Amygdala (tissue), 56 donors: ENCODE results near the gene HCST.
"Not testable (repeated sequence)": the region's sequence is repeated elsewhere in the genome, so short reads cannot be mapped to it uniquely, and the experiment has no call there.

Experiments
- DNase-seq, 56 donors: peaks; one replicate each; lab custom pipeline; 2025; lab: John Stamatoyannopoulos, UW

The HCST gene

GRCh38 chr19:35874392-35874930 is 27.9 kb upstream of the HCST start:
- DNase-seq = no peak

GRCh38 chr19:35879068-35879467 is 23.3 kb upstream of the HCST start:
- no peak for DNase-seq

GRCh38 chr19:35879770-35880317 is 22.5 kb upstream of the HCST start:
- DNase-seq = peak in 52 of 56 donors; percentile 13 to 87 (median 58)

GRCh38 chr19:35882114-35882832 is 20.1 kb upstream of the HCST start:
- peak in 14 of 56 donors; percentile 6 to 80 (median 30) for DNase-seq

- no peak for DNase-seq
Observed at GRCh38 chr19:35883882-35884281, 18.4 kb upstream of the HCST start.

GRCh38 chr19:35885225-35885738 is 17.0 kb upstream of the HCST start:
- DNase-seq = no peak

GRCh38 chr19:35885904-35886303 is 16.4 kb upstream of the HCST start:
- DNase-seq = no peak

DNA sequence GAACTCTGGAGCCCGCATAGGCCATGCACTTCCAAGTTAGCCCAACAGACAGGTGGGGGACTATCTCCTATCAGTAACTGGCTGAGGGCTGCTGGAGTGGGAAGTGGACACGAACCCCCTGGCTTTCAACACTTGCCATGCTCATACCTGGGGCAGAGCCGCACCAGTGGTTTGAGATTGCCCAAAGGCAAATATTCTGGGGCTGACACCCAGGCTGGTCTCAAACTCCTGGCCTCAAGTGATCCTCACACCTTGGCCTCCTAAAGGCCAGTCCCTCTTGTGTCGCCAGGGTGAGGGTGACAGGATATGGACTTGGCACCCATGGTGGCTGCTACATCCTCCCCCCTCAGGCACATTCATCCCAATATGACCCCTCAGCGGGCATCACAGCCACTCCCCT is 15.1 kb upstream of the HCST start:
- DNase-seq = no peak

GRCh38 chr19:35888398-35888797 is 13.9 kb upstream of the HCST start:
- no peak for DNase-seq

GRCh38 chr19:35889370-35890112 is 12.8 kb upstream of the HCST start:
- peak in 1 of 56 donors; percentile 53 for DNase-seq

GRCh38 chr19:35890113-35890650 is 12.1 kb upstream of the HCST start:
- no peak for DNase-seq

GRCh38 chr19:35891819-35892218 is 10.5 kb upstream of the HCST start:
- DNase-seq = not testable (repeated sequence)

DNA sequence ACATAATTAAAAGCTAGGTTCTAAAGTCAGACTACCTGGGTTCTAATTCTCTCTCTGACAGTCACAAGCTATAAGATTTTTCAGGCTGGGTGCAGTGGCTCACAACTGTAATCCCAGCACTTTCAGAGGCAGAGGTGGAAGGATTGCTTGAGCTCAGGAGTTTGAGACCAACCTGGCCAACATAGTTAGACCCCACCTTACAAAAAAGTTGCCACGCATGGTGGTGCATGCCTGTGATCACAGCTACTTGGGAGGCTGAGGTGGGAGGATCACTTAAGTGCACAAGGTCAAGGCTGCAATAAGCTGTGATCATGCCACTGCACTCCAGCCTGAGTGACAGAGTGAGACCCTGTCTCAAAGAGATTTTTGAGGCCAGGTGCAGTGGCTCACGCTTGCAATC is 8.0 kb upstream of the HCST start:
- DNase-seq = no peak

DNA sequence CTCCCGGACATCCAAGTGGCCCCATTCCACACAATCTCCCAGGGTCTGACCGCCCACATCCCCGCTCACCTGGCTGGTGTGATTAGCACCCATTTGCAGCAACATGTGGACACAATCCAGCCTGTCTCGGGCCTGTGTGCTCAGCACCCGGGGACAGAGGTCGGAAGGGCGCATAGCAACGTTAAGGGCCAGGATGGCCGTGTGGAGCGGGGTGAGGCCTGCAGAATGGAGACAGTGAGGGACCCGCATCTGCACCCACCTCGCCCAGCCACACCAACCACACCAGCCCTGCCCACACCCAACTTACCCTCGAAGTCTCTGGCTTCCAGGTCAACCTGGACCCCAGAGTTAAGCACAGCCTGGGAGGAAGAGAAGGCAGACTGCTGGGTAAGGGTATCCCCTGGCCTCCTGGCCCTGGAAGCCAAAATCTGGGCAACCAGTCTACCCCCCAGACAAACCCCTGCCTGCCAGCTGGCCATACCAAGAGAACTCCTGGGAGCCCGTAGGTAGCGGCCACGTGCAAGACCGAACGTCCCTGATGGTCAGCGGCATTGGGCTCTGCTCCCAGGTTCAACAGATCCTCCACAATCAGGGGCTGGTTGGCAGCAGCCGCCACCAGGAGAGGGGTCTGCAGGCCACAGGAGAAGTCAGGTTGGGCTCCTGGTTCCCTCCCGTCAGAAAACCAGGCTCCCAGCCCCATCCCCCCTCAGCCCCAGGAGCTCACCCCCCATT is 6.3 kb upstream of the HCST start:
- no peak for DNase-seq

- no peak for DNase-seq
Observed at GRCh38 chr19:35896643-35897040, 5.7 kb upstream of the HCST start.

GRCh38 chr19:35897706-35898451 is 4.5 kb upstream of the HCST start:
- DNase-seq = no peak

GRCh38 chr19:35898499-35898809 is 3.9 kb upstream of the HCST start:
- peak in 1 of 56 donors; percentile 45 for DNase-seq

- peak in 48 of 56 donors; percentile 11 to 79 (median 58) for DNase-seq
Observed at GRCh38 chr19:35899547-35900214, 2.6 kb upstream of the HCST start.

DNA sequence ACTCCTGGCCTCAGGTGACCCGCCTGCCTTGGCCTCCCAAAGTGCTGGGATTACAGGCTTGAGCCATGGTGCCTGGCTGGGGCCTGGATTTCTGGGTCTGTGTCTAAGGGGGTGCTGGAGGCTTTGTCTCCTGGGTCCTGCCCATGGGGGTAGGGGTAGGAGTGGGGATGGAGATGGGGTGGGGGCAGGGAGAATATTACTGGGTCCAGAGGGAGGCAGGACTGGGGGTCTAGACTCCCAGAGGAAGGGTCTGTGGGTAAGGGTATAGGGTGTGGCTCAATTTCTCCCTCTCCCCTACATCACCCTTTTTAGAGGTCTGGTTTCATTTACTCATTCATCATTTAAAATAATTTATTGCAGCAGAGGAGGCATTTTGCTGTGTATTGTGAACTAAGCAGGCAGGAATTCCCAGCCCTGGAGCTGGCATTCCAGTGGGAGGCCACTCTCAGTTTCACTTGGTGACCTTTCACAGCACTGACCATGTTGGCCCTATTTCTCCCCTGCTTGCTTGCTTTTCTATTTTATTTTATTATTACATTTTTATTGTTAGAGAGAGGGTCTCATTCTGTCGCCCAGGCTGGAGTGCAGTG is 1.2 kb upstream of the HCST start:
- DNase-seq = no peak
